Prostate gland (tissue), 2 donors: ENCODE data around the gene RPL13.

Experiments
- POLR2A ChIP-seq: fragments of 450-650 bp; IDR thresholded peaks from one replicate; pipeline ENCODE4 v1.6.1; 2016; ENCODE audit warnings: antibody characterized with exemption, mild to moderate bottlenecking
- TF ChIP-seq, protein P1 (sequence below), 4 experiments: fragments of 200-600 bp in 2 of 4; fragments of 450-650 bp in 2 of 4; sonication (generic) in 2 of 4; IDR thresholded peaks; 1 replicate in 3 of 4; 2 replicates in 1 of 4; pipeline ENCODE4 v1.5.1; 2016 to 2019; ENCODE audit warnings: antibody characterized with exemption in 4 of 4, mild to moderate bottlenecking in 2 of 4, moderate library complexity in 2 of 4

DNA sequence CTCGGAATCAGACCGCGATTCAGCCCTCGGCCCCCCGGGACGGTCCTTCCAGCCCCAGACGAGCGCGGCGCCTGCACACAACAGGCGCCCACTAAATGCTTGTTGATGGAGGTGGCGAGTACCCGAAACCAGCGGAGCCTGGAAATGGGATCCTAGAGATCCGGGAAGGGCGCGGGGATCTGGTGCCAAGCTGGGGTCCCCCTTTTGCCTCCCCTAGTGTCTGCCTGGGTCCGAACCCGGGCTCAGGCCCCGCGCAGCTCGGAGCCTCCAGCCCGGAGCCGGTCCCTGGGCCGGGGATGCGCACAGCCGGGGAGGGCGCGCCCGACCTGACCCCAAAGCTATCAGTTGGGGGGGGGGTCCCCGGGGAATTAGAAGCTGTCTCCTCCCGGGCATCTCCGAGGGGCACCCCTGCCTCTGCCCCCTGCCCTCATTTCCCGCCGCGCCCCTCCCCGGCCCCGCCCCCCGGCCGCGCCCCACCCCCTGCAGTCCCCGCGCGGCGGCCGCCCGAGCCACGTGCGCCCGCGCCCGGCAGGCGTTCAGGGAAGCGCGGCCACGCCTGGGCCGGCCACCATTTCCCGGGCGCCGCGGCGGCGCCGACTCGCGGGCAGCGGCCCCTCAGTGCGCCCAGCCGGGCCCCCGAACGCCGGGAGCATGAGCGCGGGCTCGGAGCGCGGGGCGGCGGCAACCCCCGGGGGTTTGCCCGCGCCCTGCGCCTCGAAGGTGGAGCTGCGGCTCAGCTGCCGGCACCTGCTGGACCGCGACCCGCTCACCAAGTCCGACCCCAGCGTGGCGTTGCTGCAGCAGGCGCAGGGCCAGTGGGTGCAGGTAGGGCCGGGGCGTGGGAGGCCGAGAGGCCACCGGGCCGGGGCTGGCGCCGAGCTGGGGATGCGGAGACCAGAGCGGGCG is 15.0 kb downstream of the RPL13 start, which contains the start of gene CPNE7:
- TF ChIP-seq, protein P1, sequence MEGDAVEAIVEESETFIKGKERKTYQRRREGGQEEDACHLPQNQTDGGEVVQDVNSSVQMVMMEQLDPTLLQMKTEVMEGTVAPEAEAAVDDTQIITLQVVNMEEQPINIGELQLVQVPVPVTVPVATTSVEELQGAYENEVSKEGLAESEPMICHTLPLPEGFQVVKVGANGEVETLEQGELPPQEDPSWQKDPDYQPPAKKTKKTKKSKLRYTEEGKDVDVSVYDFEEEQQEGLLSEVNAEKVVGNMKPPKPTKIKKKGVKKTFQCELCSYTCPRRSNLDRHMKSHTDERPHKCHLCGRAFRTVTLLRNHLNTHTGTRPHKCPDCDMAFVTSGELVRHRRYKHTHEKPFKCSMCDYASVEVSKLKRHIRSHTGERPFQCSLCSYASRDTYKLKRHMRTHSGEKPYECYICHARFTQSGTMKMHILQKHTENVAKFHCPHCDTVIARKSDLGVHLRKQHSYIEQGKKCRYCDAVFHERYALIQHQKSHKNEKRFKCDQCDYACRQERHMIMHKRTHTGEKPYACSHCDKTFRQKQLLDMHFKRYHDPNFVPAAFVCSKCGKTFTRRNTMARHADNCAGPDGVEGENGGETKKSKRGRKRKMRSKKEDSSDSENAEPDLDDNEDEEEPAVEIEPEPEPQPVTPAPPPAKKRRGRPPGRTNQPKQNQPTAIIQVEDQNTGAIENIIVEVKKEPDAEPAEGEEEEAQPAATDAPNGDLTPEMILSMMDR (IDR thresholded peaks at IDR 0.05): no peak
- TF ChIP-seq POLR2A: no peak
